Naive thymus-derived CD4-positive, alpha-beta T cell (primary cell): ENCODE data around the gene DENND5B. TPM values are rescaled to one million over a fixed set of nuclear protein-coding genes. Genes with fewer than 3 reads are reported as not detected.
"Not testable (repeated sequence)": the region's sequence is repeated elsewhere in the genome, so short reads cannot be mapped to it uniquely, and the experiment has no call there.

ENCODE experiments used
- ATAC-seq: fragments of 150-1000 bp; cut with Tn5 transposase; 2 replicates; pipeline ENCODE4 v1.10.0; 2021; ENCODE audit warnings: mild to moderate bottlenecking, moderate library complexity
- CTCF ChIA-PET: fragments of 350-600 bp; sonication (Branson Sonifier 250); formaldehyde crosslinking; loops from one replicate; lab custom pipeline; 2021; ENCODE audit warnings: antibody characterized with exemption; lab: Charles Lee
- POLR2A ChIA-PET: fragments of 350-600 bp; sonication (Branson Sonifier 250); formaldehyde crosslinking; loops from one replicate; lab custom pipeline; 2021; ENCODE audit warnings: antibody characterized with exemption, inconsistent platforms; lab: Charles Lee
- DNase-seq, 9 donors: peaks; one replicate each; pipeline versions ENCODE4 v3.0.0 to v3.0.0-alpha.2; 2020 to 2022; ENCODE audit warnings: mixed read lengths in 1 of 9
- H3K27ac ChIP-seq: one replicate; pipeline ENCODE4 v1.7.0; 2013; ENCODE audit warnings: mild to moderate bottlenecking, low read depth, low read length, moderate library complexity
- H3K27me3 ChIP-seq, 2 donors: one replicate each; pipeline ENCODE4 v1.7.0; 2013; ENCODE audit warnings: low read length in 2 of 2, mild to moderate bottlenecking in 2 of 2, moderate library complexity in 2 of 2; ENCODE audit not compliant: control insufficient read depth in 2 of 2, insufficient read depth in 2 of 2
- H3K36me3 ChIP-seq, 3 experiments: 1 replicate in 2 of 3; 2 replicates in 1 of 3; pipeline ENCODE4 v1.7.0; 2013; ENCODE audit warnings: low read length in 3 of 3, mild to moderate bottlenecking in 3 of 3, moderate library complexity in 1 of 3; ENCODE audit not compliant: insufficient read depth in 3 of 3, control insufficient read depth in 2 of 3
- H3K4me1 ChIP-seq, 2 donors: one replicate each; pipeline ENCODE4 v1.7.0; 2013; ENCODE audit warnings: low read length in 2 of 2, mild to moderate bottlenecking in 2 of 2, moderate library complexity in 1 of 2; ENCODE audit not compliant: control insufficient read depth in 2 of 2, insufficient read depth in 2 of 2
- H3K4me3 ChIP-seq: 2 replicates; pipeline ENCODE4 v1.7.0; 2013; ENCODE audit warnings: mild to moderate bottlenecking, low read length
- H3K9me3 ChIP-seq, 3 experiments: 1 replicate in 2 of 3; 2 replicates in 1 of 3; pipeline ENCODE4 v1.7.0; 2013; ENCODE audit warnings: low read length in 3 of 3; ENCODE audit not compliant: control insufficient read depth in 2 of 3
- H3K27ac Mint-ChIP-seq, 9 donors: one replicate each; pipeline ENCODE4 v1.8.0; 2020 to 2022; ENCODE audit warnings: mixed read lengths in 9 of 9, mild to moderate bottlenecking in 8 of 9, moderate library complexity in 5 of 9, inconsistent platforms in 2 of 9
- H3K27me3 Mint-ChIP-seq, 5 donors: one replicate each; pipeline ENCODE4 v1.8.0; 2021 to 2022; ENCODE audit warnings: mixed read lengths in 5 of 5, mild to moderate bottlenecking in 1 of 5
- H3K36me3 Mint-ChIP-seq, 5 donors: one replicate each; pipeline ENCODE4 v1.8.0; 2020 to 2022; ENCODE audit warnings: mixed read lengths in 5 of 5, mild to moderate bottlenecking in 3 of 5, inconsistent platforms in 1 of 5
- H3K4me1 Mint-ChIP-seq, 7 donors: one replicate each; pipeline ENCODE4 v1.8.0; 2020 to 2022; ENCODE audit warnings: mixed read lengths in 7 of 7, mild to moderate bottlenecking in 3 of 7, inconsistent platforms in 1 of 7
- H3K4me3 Mint-ChIP-seq, 10 donors: one replicate each; pipeline ENCODE4 v1.8.0; 2020 to 2022; ENCODE audit warnings: mild to moderate bottlenecking in 10 of 10, mixed read lengths in 10 of 10, moderate library complexity in 6 of 10, inconsistent platforms in 2 of 10
- H3K9me3 Mint-ChIP-seq, 11 donors: one replicate each; pipeline ENCODE4 v1.8.0; 2020 to 2022; ENCODE audit warnings: mixed read lengths in 11 of 11, mild to moderate bottlenecking in 4 of 11, inconsistent platforms in 1 of 11, moderate library complexity in 1 of 11
- intact Hi-C, 2 donors: fragments of 100-400 bp; cut with micrococcal nuclease; formaldehyde crosslinking; loops; one replicate each; pipeline ENCODE4 v1.15.1; 2023
- polyA plus RNA-seq, 2 donors: library from polyadenylated mRNA; unstranded; fragments of 300-500 nt; fragmentation: Illumina TruSeq; gene quantifications; one replicate each; pipeline ENCODE4 v1.2.3, GENCODE V29; 2021
- total RNA-seq, 6 experiments: library from RNA in 5 of 6; stranded (reverse) in 5 of 6; gene quantifications; 1 replicate in 5 of 6; 2 replicates in 1 of 6; pipeline ENCODE4 v1.2.3 and lab custom pipeline; 2021 to 2026

DENND5B gene
- total and polyA plus RNA-seq, 7 experiments from 2014 or later = 0.16 to 1.5 (median 0.29) TPM; not detected in 2

GRCh38 chr12:31475610-31476009, 115.3 kb downstream of the DENND5B start:
- ATAC-seq, H3K27me3 Mint-ChIP-seq, H3K4me1 Mint-ChIP-seq, H3K27ac ChIP-seq, H3K4me3 ChIP-seq, CTCF ChIA-PET, H3K27ac Mint-ChIP-seq, intact Hi-C loops, H3K4me1 ChIP-seq, POLR2A ChIA-PET, H3K9me3 Mint-ChIP-seq, H3K27me3 ChIP-seq, H3K9me3 ChIP-seq, H3K4me3 Mint-ChIP-seq, H3K36me3 Mint-ChIP-seq, H3K36me3 ChIP-seq, DNase-seq: not testable (repeated sequence)

DNA sequence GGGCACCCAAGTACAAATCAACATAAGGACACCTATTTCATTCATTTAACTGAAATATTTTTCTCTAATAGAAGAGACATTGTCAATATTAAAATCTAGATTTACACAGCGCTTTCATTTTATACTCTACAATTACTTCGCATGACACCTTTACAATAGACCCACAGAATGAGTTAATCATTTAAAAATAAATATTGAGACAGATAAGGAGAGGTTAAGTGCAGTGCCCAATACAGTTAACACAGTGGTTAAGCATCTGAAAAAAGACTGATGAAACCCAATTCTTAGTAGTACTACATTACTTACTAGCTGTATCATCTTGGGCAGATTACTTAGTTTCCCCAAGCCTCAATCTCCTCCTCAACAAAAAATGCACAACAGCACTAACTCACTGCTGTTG, 116.2 kb downstream of the DENND5B start:
- Mint-ChIP-seq H3K4me1 (peaks cover 0 to 3% (median 0%) of the 10 kb centered on the region in 7 donors), H3K36me3 (no peaks in the 10 kb centered on the region), H3K27me3 (peaks cover 0 to 6% (median 0%) of the 10 kb centered on the region in 5 donors), H3K27ac (no peak overlapping the region), H3K9me3 (no peaks in the 10 kb centered on the region), H3K4me3 (no peak overlapping the region)
- H3K36me3 ChIP-seq = no peaks in the 10 kb centered on the region
- no peaks in the 10 kb centered on the region for H3K4me1 ChIP-seq
- DNase-seq = no peak
- no peaks in the 10 kb centered on the region for H3K27me3 ChIP-seq
- intact Hi-C loops = no loop called here
- H3K9me3 ChIP-seq = no peaks in the 10 kb centered on the region
- ChIA-PET POLR2A (no interaction called here), CTCF (interaction anchor here (0.8 kb wide), 1 partner anchor 148 kb away, joined by 3 read pairs; no protein-coding TSS in a partner anchor)
- no peak overlapping the region for H3K4me3 ChIP-seq
- ATAC-seq = no peak
- H3K27ac ChIP-seq = no peak overlapping the region

- no peaks in the 10 kb centered on the region for H3K27me3 ChIP-seq
- intact Hi-C loops = no loop called here
- H3K4me3 ChIP-seq = no peak overlapping the region
- no peak for DNase-seq
- CTCF ChIA-PET = no interaction called here
- H3K9me3 ChIP-seq = no peaks in the 10 kb centered on the region
- H3K27ac ChIP-seq = no peak overlapping the region
- Mint-ChIP-seq H3K27me3 (peaks cover 0 to 6% (median 0%) of the 10 kb centered on the region in 5 donors), H3K27ac (no peak overlapping the region), H3K4me1 (peaks cover 0 to 2% (median 0%) of the 10 kb centered on the region in 7 donors), H3K36me3 (no peaks in the 10 kb centered on the region), H3K4me3 (no peak overlapping the region), H3K9me3 (peaks cover 0 to 2% (median 0%) of the 10 kb centered on the region in 11 donors)
- POLR2A ChIA-PET = no interaction called here
- H3K4me1 ChIP-seq = no peaks in the 10 kb centered on the region
- ATAC-seq = no peak
- H3K36me3 ChIP-seq = no peaks in the 10 kb centered on the region
Observed at GRCh38 chr12:31471823-31472222, 119.1 kb downstream of the DENND5B start.

GRCh38 chr12:31471051-31471450, 119.9 kb downstream of the DENND5B start:
- Histone ChIP-seq H3K9me3 (no peaks in the 10 kb centered on the region), H3K4me3 (no peak overlapping the region), H3K36me3 (no peaks in the 10 kb centered on the region), H3K27ac (no peak overlapping the region), H3K27me3 (no peaks in the 10 kb centered on the region), H3K4me1 (no peaks in the 10 kb centered on the region)
- ATAC-seq (no peak), DNase-seq (no peak)
- POLR2A ChIA-PET = no interaction called here
- Mint-ChIP-seq H3K27me3 (peaks cover 0 to 6% (median 0%) of the 10 kb centered on the region in 5 donors), H3K4me1 (peaks cover 0 to 2% (median 0%) of the 10 kb centered on the region in 7 donors), H3K9me3 (peaks cover 0 to 2% (median 0%) of the 10 kb centered on the region in 11 donors), H3K27ac (no peak overlapping the region), H3K36me3 (no peaks in the 10 kb centered on the region), H3K4me3 (no peak overlapping the region)
- CTCF ChIA-PET = no interaction called here
- intact Hi-C loops = no loop called here

- Histone ChIP-seq H3K4me1 (no peaks in the 10 kb centered on the region), H3K27me3 (no peaks in the 10 kb centered on the region), H3K36me3 (no peaks in the 10 kb centered on the region), H3K27ac (no peak overlapping the region), H3K9me3 (no peaks in the 10 kb centered on the region), H3K4me3 (no peak overlapping the region)
- ChIA-PET POLR2A (no interaction called here), CTCF (no interaction called here)
- H3K4me3 Mint-ChIP-seq = no peak overlapping the region
- peaks cover 0 to 8% (median 0%) of the 10 kb centered on the region in 5 donors for H3K27me3 Mint-ChIP-seq
- H3K36me3 Mint-ChIP-seq = no peaks in the 10 kb centered on the region
- no peak for ATAC-seq
- no peak for DNase-seq
- H3K27ac Mint-ChIP-seq = no peak overlapping the region
- peaks cover 0 to under 1% (median 0%) of the 10 kb centered on the region in 7 donors for H3K4me1 Mint-ChIP-seq
- intact Hi-C loops = no loop called here
- H3K9me3 Mint-ChIP-seq = peaks cover 0 to 2% (median 0%) of the 10 kb centered on the region in 11 donors
Observed at GRCh38 chr12:31470459-31470858, 120.5 kb downstream of the DENND5B start.

- no peak for ATAC-seq
- Mint-ChIP-seq H3K36me3 (no peaks in the 10 kb centered on the region), H3K9me3 (peaks cover 0 to 5% (median 0%) of the 10 kb centered on the region in 11 donors), H3K4me3 (no peak overlapping the region), H3K27ac (no peak overlapping the region), H3K4me1 (no peaks in the 10 kb centered on the region), H3K27me3 (peaks cover 0 to 3% (median 0%) of the 10 kb centered on the region in 5 donors)
- no peak for DNase-seq
- no peaks in the 10 kb centered on the region for H3K9me3 ChIP-seq
- intact Hi-C loops = no loop called here
- no peaks in the 10 kb centered on the region for H3K36me3 ChIP-seq
- ChIA-PET POLR2A (no interaction called here), CTCF (no interaction called here)
- no peaks in the 10 kb centered on the region for H3K4me1 ChIP-seq
- no peak overlapping the region for H3K4me3 ChIP-seq
- H3K27me3 ChIP-seq = no peaks in the 10 kb centered on the region
- no peak overlapping the region for H3K27ac ChIP-seq
Observed at GRCh38 chr12:31466768-31467167, 124.2 kb downstream of the DENND5B start.

DNA sequence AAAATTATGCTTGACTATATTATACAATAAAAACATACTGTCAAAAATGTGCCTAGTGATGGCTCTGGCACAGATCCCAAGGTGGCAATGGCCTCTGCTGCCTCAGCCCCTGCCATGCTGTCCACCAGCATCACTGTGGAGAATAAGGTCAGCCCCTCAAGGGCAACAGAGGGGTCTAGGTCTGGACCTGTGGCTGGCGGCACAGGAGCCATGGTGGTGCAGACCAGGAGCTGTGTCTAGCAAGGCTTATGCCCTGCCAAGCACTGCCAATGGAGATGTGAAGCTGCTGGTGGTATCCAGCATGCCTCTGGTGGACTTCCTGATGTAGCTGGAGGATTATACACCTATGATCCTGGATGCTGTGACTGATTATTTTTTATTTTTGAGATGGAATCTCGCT, 125.9 kb downstream of the DENND5B start:
- H3K4me1 Mint-ChIP-seq = no peaks in the 10 kb centered on the region
- H3K4me3 ChIP-seq = no peak overlapping the region
- DNase-seq (no peak), ATAC-seq (no peak)
- no peaks in the 10 kb centered on the region for H3K27me3 ChIP-seq
- CTCF ChIA-PET = no interaction called here
- peaks cover 0 to 6% (median 2%) of the 10 kb centered on the region in 5 donors for H3K27me3 Mint-ChIP-seq
- H3K4me3 Mint-ChIP-seq = no peak overlapping the region
- POLR2A ChIA-PET = no interaction called here
- H3K27ac ChIP-seq = no peak overlapping the region
- H3K9me3 Mint-ChIP-seq = peaks cover 0 to 5% (median 0%) of the 10 kb centered on the region in 11 donors
- intact Hi-C loops = no loop called here
- H3K36me3 ChIP-seq = no peaks in the 10 kb centered on the region
- H3K9me3 ChIP-seq = no peaks in the 10 kb centered on the region
- no peak overlapping the region for H3K27ac Mint-ChIP-seq
- H3K4me1 ChIP-seq = no peaks in the 10 kb centered on the region
- H3K36me3 Mint-ChIP-seq = no peaks in the 10 kb centered on the region
